ENCODE measurements around the gene RTN4RL2. TPM values are rescaled to one million over a fixed set of nuclear protein-coding genes. Genes with fewer than 3 reads are reported as not detected.
A peak's percentile ranks its signal among the peaks of the same experiment; 100 is the strongest.

Gene RTN4RL2
- total RNA-seq, 2 experiments from 2014 or later: 0.33 to 0.39 TPM

GRCh38 chr11:57481315-57481714 is 21.0 kb downstream of the RTN4RL2 start:
- peaks cover 12% of the 10 kb centered on the region for H3K4me1 Mint-ChIP-seq
- ChIA-PET POLR2A (no interaction called here), CTCF (interaction anchor here (0.7 to 10.9 kb wide), 11 partner anchors 8 to 48 kb away, joined by 3 to 124 read pairs (median 4); partner anchors contain the start of genes RTN4RL2 and TIMM10)
- ATAC-seq: no peak
- no peak overlapping the region for H3K4me3 Mint-ChIP-seq
- peaks cover 16% of the 10 kb centered on the region for H3K36me3 Mint-ChIP-seq (ENCODE audit: low read depth)
- no peaks in the 10 kb centered on the region for H3K9me3 Mint-ChIP-seq (ENCODE audit: low read depth)
- DNase-seq: no peak
- H3K27ac Mint-ChIP-seq: no peak overlapping the region
- H3K27me3 Mint-ChIP-seq: peaks cover 9% of the 10 kb centered on the region
- intact Hi-C loops (cut with DNase I, micrococcal nuclease): loop anchor here in 1 of 2 experiments (2.0 kb wide), 1 partner anchor 137 kb away; no protein-coding TSS in a partner anchor

GRCh38 chr11:57481915-57482781 is 21.8 kb downstream of the RTN4RL2 start:
- no peak for DNase-seq

GRCh38 chr11:57482782-57483561 is 22.6 kb downstream of the RTN4RL2 start:
- Mint-ChIP-seq H3K4me1 (peaks cover 8% of the 10 kb centered on the region), H3K9me3 (ENCODE audit: low read depth) (no peaks in the 10 kb centered on the region), H3K27ac (no peak overlapping the region), H3K4me3 (no peak overlapping the region), H3K27me3 (peaks cover 9% of the 10 kb centered on the region), H3K36me3 (ENCODE audit: low read depth) (peaks cover 23% of the 10 kb centered on the region)
- ChIA-PET CTCF (interaction anchor here (0.6 to 10.9 kb wide), 23 partner anchors 10 to 227 kb away, joined by 3 to 124 read pairs (median 5); partner anchors contain the start of genes RTN4RL2 and TIMM10), POLR2A (no interaction called here)
- intact Hi-C loops (cut with DNase I, micrococcal nuclease): loop anchor here in 1 of 2 experiments (1.0 to 2.0 kb wide), 2 partner anchors 56 to 138 kb away; partner anchors contain the start of gene SLC43A3
- DNase-seq (peak; percentile 86), ATAC-seq (peak; percentile 69)

More at GRCh38 chr11:57481915-57482781, 21.8 kb downstream of the RTN4RL2 start:
- H3K9me3 Mint-ChIP-seq (ENCODE audit: low read depth): no peaks in the 10 kb centered on the region
- no peak for ATAC-seq
- H3K36me3 Mint-ChIP-seq (ENCODE audit: low read depth): peaks cover 16% of the 10 kb centered on the region
- peaks cover 9% of the 10 kb centered on the region for H3K27me3 Mint-ChIP-seq
- POLR2A ChIA-PET: no interaction called here
- H3K4me1 Mint-ChIP-seq: peaks cover 8% of the 10 kb centered on the region
- intact Hi-C loops (cut with DNase I, micrococcal nuclease): loop anchor here (2.0 kb wide), 2 partner anchors 55 to 137 kb away; partner anchors contain the start of gene SLC43A3 (in 1 of the 2)
- H3K27ac Mint-ChIP-seq: no peak overlapping the region
- CTCF ChIA-PET: interaction anchor here (0.6 to 10.9 kb wide), 15 partner anchors 9 to 338 kb away, joined by 3 to 124 read pairs (median 6); partner anchors contain the start of genes RTN4RL2 and TIMM10
- H3K4me3 Mint-ChIP-seq: no peak overlapping the region

GRCh38 chr11:57483562-57483918 is 23.2 kb downstream of the RTN4RL2 start:
- intact Hi-C loops (cut with DNase I, micrococcal nuclease): loop anchor here in 1 of 2 experiments (1.0 to 2.0 kb wide), 2 partner anchors 57 to 138 kb away; partner anchors contain the start of gene SLC43A3
- Mint-ChIP-seq H3K27me3 (peaks cover 9% of the 10 kb centered on the region), H3K9me3 (ENCODE audit: low read depth) (no peaks in the 10 kb centered on the region), H3K4me1 (peaks cover 8% of the 10 kb centered on the region), H3K27ac (no peak overlapping the region), H3K4me3 (no peak overlapping the region), H3K36me3 (ENCODE audit: low read depth) (peaks cover 29% of the 10 kb centered on the region)
- ChIA-PET CTCF (interaction anchor here (0.6 to 10.9 kb wide), 25 partner anchors 9 to 317 kb away, joined by 3 to 124 read pairs (median 4); partner anchors contain the start of genes RTN4RL2 and TIMM10), POLR2A (no interaction called here)
- no peak for ATAC-seq
- no peak for DNase-seq

GRCh38 chr11:57484141-57484710 is 23.9 kb downstream of the RTN4RL2 start:
- Mint-ChIP-seq H3K4me1 (peaks cover 8% of the 10 kb centered on the region), H3K4me3 (no peak overlapping the region), H3K27me3 (peaks cover 9% of the 10 kb centered on the region), H3K27ac (no peak overlapping the region), H3K36me3 (ENCODE audit: low read depth) (peaks cover 36% of the 10 kb centered on the region), H3K9me3 (ENCODE audit: low read depth) (no peaks in the 10 kb centered on the region)
- ATAC-seq: no peak
- no peak for DNase-seq
- intact Hi-C loops (cut with DNase I, micrococcal nuclease): no loop called here
- ChIA-PET POLR2A (no interaction called here), CTCF (interaction anchor here (0.6 to 10.9 kb wide), 27 partner anchors 9 to 335 kb away, joined by 3 to 124 read pairs (median 4); partner anchors contain the start of genes RTN4RL2, SLC43A1 and TIMM10)

- H3K27me3 Mint-ChIP-seq: peaks cover 9% of the 10 kb centered on the region
- H3K9me3 Mint-ChIP-seq (ENCODE audit: low read depth): no peaks in the 10 kb centered on the region
- peaks cover 42% of the 10 kb centered on the region for H3K36me3 Mint-ChIP-seq (ENCODE audit: low read depth)
- intact Hi-C loops (cut with DNase I, micrococcal nuclease): no loop called here
- POLR2A ChIA-PET: no interaction called here
- peak overlapping the region; percentile 33 for H3K27ac Mint-ChIP-seq
- peaks cover 8% of the 10 kb centered on the region for H3K4me1 Mint-ChIP-seq
- CTCF ChIA-PET: interaction anchor here (0.7 to 10.9 kb wide), 3 partner anchors 27 to 41 kb away, joined by 3 to 124 read pairs (median 4); partner anchors contain the start of genes RTN4RL2 and SLC43A1
- ATAC-seq (peak; percentile 43), DNase-seq (no peak)
- no peak overlapping the region for H3K4me3 Mint-ChIP-seq
Observed at GRCh38 chr11:57485217-57485990, 25.1 kb downstream of the RTN4RL2 start.

- ChIA-PET POLR2A (no interaction called here), CTCF (interaction anchor here (0.6 to 11.3 kb wide), 3 partner anchors 29 to 1189 kb away, joined by 3 to 262 read pairs (median 3); partner anchors contain the start of gene TIMM10)
- Mint-ChIP-seq H3K4me3 (no peak overlapping the region), H3K36me3 (ENCODE audit: low read depth) (peaks cover 54% of the 10 kb centered on the region), H3K9me3 (ENCODE audit: low read depth) (no peaks in the 10 kb centered on the region), H3K27ac (peak overlapping the region; percentile 11), H3K4me1 (peaks cover 8% of the 10 kb centered on the region), H3K27me3 (no peaks in the 10 kb centered on the region)
- no peak for DNase-seq
- ATAC-seq: no peak
- intact Hi-C loops (cut with DNase I, micrococcal nuclease): no loop called here
Observed at GRCh38 chr11:57487021-57487778, 26.9 kb downstream of the RTN4RL2 start.

GRCh38 chr11:57487920-57488659 is 27.8 kb downstream of the RTN4RL2 start:
- ChIA-PET POLR2A (no interaction called here), CTCF (interaction anchor here (1.7 to 11.3 kb wide), 2 partner anchors 30 to 39 kb away, joined by 3 to 262 read pairs; partner anchors contain the start of gene TIMM10)
- ATAC-seq: no peak
- H3K4me3 Mint-ChIP-seq: no peak overlapping the region
- intact Hi-C loops (cut with DNase I, micrococcal nuclease): no loop called here
- DNase-seq: no peak
- H3K27ac Mint-ChIP-seq: no peak overlapping the region
- H3K9me3 Mint-ChIP-seq (ENCODE audit: low read depth): no peaks in the 10 kb centered on the region
- peaks cover 8% of the 10 kb centered on the region for H3K4me1 Mint-ChIP-seq
- peaks cover 57% of the 10 kb centered on the region for H3K36me3 Mint-ChIP-seq (ENCODE audit: low read depth)
- H3K27me3 Mint-ChIP-seq: no peaks in the 10 kb centered on the region

- CTCF ChIA-PET: interaction anchor here (0.9 to 11.3 kb wide), 10 partner anchors 8 to 151 kb away, joined by 3 to 262 read pairs (median 6); partner anchors contain the start of genes SLC43A1 and TIMM10
- no peak for ATAC-seq
- POLR2A ChIA-PET: no interaction called here
Observed at GRCh38 chr11:57490456-57491248, 30.3 kb downstream of the RTN4RL2 start.

More at GRCh38 chr11:57490456-57491248, 30.3 kb downstream of the RTN4RL2 start:
- H3K9me3 Mint-ChIP-seq (ENCODE audit: low read depth): no peaks in the 10 kb centered on the region
- intact Hi-C loops (cut with DNase I, micrococcal nuclease): no loop called here
- H3K27me3 Mint-ChIP-seq: no peaks in the 10 kb centered on the region
- H3K36me3 Mint-ChIP-seq (ENCODE audit: low read depth): peaks cover 59% of the 10 kb centered on the region
- no peak overlapping the region for H3K27ac Mint-ChIP-seq
- H3K4me1 Mint-ChIP-seq: peaks cover 13% of the 10 kb centered on the region
- no peak for DNase-seq
- no peak overlapping the region for H3K4me3 Mint-ChIP-seq
